ENCODE data around the gene ARID1A. TPM values are rescaled to one million over a fixed set of nuclear protein-coding genes. Genes with fewer than 3 reads are reported as not detected.

The ARID1A gene
- total and polyA plus RNA-seq, 9 of the 15 experiments (the other 6 are each of a cell fraction or from before 2014, with no cell fraction given), result 8.3 to 88.3 (median 22.5) TPM

DNA sequence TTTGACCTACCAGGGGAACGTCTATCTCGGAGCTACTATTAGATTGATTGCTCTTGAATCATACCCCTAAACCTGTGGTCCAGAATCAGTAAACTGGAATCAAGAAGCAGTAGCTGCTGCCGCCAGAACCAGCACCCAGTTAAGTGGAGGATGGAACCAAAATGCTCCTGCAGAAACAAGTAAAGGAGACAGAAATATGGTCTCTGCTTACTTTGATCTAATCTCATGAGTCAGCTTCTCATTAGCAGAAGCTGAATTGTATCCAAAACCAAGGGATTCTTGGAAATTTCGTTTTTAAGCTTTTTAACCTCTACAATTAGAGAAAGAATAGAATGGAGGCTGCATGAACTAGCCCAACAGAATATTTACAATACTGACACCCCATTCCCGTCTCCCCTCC lies 49.4 kb downstream of the ARID1A start:
- Histone ChIP-seq H3K27me3 (ENCODE audit: control insufficient read depth in 2 of 2, insufficient read depth in 2 of 2, low read length in 2 of 2) (no peaks in the 10 kb centered on the region), H3K79me2 (ENCODE audit: control insufficient read depth, insufficient read depth, low read length) (peaks cover 92% of the 10 kb centered on the region), H3K9ac (ENCODE audit: insufficient read depth in 1 of 2, low read depth in 2 of 2, low read length in 2 of 2) (peak overlapping the region in 1 of 2 experiments; percentile 58; a peak in 2 of 4 replicates), H3K9me3 (replicated peaks; ENCODE audit: control insufficient read depth, insufficient read depth, low read depth, low read length) (no peaks in the 10 kb centered on the region), H3K4me3 (no peak overlapping the region), H3K4me2 (ENCODE audit: insufficient read depth, low read length) (no peak overlapping the region; the same call in 1 of the 2 replicates), H3K27ac (ENCODE audit: extremely low read depth, low read depth, low read length) (peak overlapping the region; percentile 82; the same call in 2 of the 3 replicates), H3K9me1 (ENCODE audit: control insufficient read depth, insufficient read depth, low read length) (no peaks in the 10 kb centered on the region), H3K4me1 (replicated peaks in 1 of 2; ENCODE audit: control insufficient read depth in 2 of 2, insufficient read depth in 2 of 2, low read length in 2 of 2) (peaks cover 13 to 27% of the 10 kb centered on the region in 2 experiments; a peak in 4 of 5 replicates), H3K36me3 (ENCODE audit: control insufficient read depth, insufficient read depth, low read length) (peaks cover 88% of the 10 kb centered on the region), H4K20me1 (replicated peaks; ENCODE audit: control insufficient read depth, insufficient read depth, low read length) (0 out of 2 replicates have a peak, but pooled peaks cover 11% of the 10 kb centered on the region), H2AFZ (ENCODE audit: low read depth, low read length) (no peak overlapping the region)
- CTCF ChIA-PET (ENCODE audit: low intra/inter-chr PET ratio), result no interaction called here
- BruUV-seq (replicated peaks), result no TSS peak
- DNase-seq (ENCODE audit: extremely low read depth in 1 of 4, low spot score in 3 of 4) (peak in 1 of 4 experiments; percentile 35), FAIRE-seq (no peak), ATAC-seq (no peak)
- POLR2A ChIA-PET, result interaction anchor here (0.7 to 3.8 kb wide), 7 partner anchors 10 to 724 kb away, joined by 3 to 23 read pairs (median 7); no protein-coding TSS in a partner anchor
- WGBS (ENCODE audit: insufficient coverage, low coverage, missing lambda C conversion rate), result 35% methylated on average over 5 of the region's 5 CpGs
- in situ Hi-C loops (cut with MboI), result no loop called here
- intact Hi-C loops (cut with micrococcal nuclease), result loop anchor here (2.0 kb wide), 1 partner anchor 42 kb away; the partner anchor contains the start of gene PIGV
- no peak for TF ChIP-seq ILF3 (IDR thresholded peaks at IDR 0.05; ENCODE audit: borderline replicate concordance)
- TF ChIP-seq ESRRA (IDR thresholded peaks at IDR 0.05; ENCODE audit: borderline replicate concordance, low read depth), result no peak
- no peak for TF ChIP-seq HDAC1 (IDR thresholded peaks at IDR 0.05)
- TF ChIP-seq IRF2 (CRISPR knock-in tag; IDR thresholded peaks at IDR 0.05), result no peak
- TF ChIP-seq, protein P1, sequence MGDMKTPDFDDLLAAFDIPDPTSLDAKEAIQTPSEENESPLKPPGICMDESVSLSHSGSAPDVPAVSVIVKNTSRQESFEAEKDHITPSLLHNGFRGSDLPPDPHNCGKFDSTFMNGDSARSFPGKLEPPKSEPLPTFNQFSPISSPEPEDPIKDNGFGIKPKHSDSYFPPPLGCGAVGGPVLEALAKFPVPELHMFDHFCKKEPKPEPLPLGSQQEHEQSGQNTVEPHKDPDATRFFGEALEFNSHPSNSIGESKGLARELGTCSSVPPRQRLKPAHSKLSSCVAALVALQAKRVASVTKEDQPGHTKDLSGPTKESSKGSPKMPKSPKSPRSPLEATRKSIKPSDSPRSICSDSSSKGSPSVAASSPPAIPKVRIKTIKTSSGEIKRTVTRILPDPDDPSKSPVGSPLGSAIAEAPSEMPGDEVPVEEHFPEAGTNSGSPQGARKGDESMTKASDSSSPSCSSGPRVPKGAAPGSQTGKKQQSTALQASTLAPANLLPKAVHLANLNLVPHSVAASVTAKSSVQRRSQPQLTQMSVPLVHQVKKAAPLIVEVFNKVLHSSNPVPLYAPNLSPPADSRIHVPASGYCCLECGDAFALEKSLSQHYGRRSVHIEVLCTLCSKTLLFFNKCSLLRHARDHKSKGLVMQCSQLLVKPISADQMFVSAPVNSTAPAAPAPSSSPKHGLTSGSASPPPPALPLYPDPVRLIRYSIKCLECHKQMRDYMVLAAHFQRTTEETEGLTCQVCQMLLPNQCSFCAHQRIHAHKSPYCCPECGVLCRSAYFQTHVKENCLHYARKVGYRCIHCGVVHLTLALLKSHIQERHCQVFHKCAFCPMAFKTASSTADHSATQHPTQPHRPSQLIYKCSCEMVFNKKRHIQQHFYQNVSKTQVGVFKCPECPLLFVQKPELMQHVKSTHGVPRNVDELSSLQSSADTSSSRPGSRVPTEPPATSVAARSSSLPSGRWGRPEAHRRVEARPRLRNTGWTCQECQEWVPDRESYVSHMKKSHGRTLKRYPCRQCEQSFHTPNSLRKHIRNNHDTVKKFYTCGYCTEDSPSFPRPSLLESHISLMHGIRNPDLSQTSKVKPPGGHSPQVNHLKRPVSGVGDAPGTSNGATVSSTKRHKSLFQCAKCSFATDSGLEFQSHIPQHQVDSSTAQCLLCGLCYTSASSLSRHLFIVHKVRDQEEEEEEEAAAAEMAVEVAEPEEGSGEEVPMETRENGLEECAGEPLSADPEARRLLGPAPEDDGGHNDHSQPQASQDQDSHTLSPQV (IDR thresholded peaks at IDR 0.05), result 0 out of 2 replicates have a peak, but pooled peaks have one; percentile 25
- TF ChIP-seq, protein P2, sequence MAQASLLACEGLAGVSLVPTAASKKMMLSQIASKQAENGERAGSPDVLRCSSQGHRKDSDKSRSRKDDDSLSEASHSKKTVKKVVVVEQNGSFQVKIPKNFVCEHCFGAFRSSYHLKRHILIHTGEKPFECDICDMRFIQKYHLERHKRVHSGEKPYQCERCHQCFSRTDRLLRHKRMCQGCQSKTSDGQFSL (CRISPR knock-in tag; IDR thresholded peaks at IDR 0.05), result no peak
- TF ChIP-seq, protein P2 (tag; IDR thresholded peaks at IDR 0.05), result no peak
- no peak for TF ChIP-seq SREBF1 (IDR thresholded peaks at IDR 0.05; ENCODE audit: borderline replicate concordance, low read depth, low read length)
- TF ChIP-seq PHF20 (IDR thresholded peaks at IDR 0.05; ENCODE audit: partially characterized antibody), result no peak
- no peak for TF ChIP-seq KLF10 (CRISPR knock-in tag; IDR thresholded peaks at IDR 0.05)
- TF ChIP-seq PHF21A (IDR thresholded peaks at IDR 0.05; ENCODE audit: borderline replicate concordance, low read depth), result no peak
- no peak for TF ChIP-seq NKRF (IDR thresholded peaks at IDR 0.05; ENCODE audit: borderline replicate concordance)
- no peak for TF ChIP-seq HMBOX1 (IDR thresholded peaks at IDR 0.05)
- TF ChIP-seq CEBPG (CRISPR knock-in tag; IDR thresholded peaks at IDR 0.05), result no peak
- TF ChIP-seq CEBPG (tag; conservative IDR thresholded peaks at IDR 0.05 in 1 of 2, IDR thresholded peaks at IDR 0.05 in 1 of 2), result no peak

Data from K562 (cell line).